IPS-18a (cell line): ENCODE results near the gene RERE.
"Not testable (repeated sequence)": the region's sequence is repeated elsewhere in the genome, so short reads cannot be mapped to it uniquely, and the experiment has no call there.

Source experiments
- H3K27ac ChIP-seq: one replicate; pipeline ENCODE4 v1.5.1; 2013; ENCODE audit warnings: low read length
- H3K27me3 ChIP-seq: one replicate; pipeline ENCODE4 v1.6.1; 2013; ENCODE audit warnings: mild to moderate bottlenecking, low read length; ENCODE audit not compliant: control insufficient read depth, insufficient read depth
- H3K36me3 ChIP-seq: one replicate; pipeline ENCODE4 v1.6.1; 2013; ENCODE audit warnings: low read depth, low read length; ENCODE audit not compliant: control insufficient read depth
- H3K4me1 ChIP-seq: one replicate; pipeline ENCODE4 v1.6.1; 2013; ENCODE audit warnings: low read depth, low read length; ENCODE audit not compliant: control insufficient read depth
- H3K4me3 ChIP-seq: one replicate; pipeline ENCODE4 v1.5.1; 2013; ENCODE audit warnings: low read length
- H3K9ac ChIP-seq: one replicate; pipeline ENCODE4 v1.6.1; 2013; ENCODE audit warnings: mild to moderate bottlenecking, low read length, moderate library complexity
- H3K9me3 ChIP-seq: one replicate; pipeline ENCODE4 v1.6.1; 2013; ENCODE audit warnings: low read depth, low read length; ENCODE audit not compliant: control insufficient read depth

Gene RERE

GRCh38 chr1:8639148-8639547 lies 178.3 kb downstream of the RERE start:
- H3K27me3 ChIP-seq: no peaks in the 10 kb centered on the region
- H3K36me3 ChIP-seq: no peaks in the 10 kb centered on the region
- peaks cover 6% of the 10 kb centered on the region for H3K4me1 ChIP-seq
- no peaks in the 10 kb centered on the region for H3K9me3 ChIP-seq
- no peak overlapping the region for H3K4me3 ChIP-seq
- no peak overlapping the region for H3K9ac ChIP-seq
- H3K27ac ChIP-seq: no peak overlapping the region

DNA sequence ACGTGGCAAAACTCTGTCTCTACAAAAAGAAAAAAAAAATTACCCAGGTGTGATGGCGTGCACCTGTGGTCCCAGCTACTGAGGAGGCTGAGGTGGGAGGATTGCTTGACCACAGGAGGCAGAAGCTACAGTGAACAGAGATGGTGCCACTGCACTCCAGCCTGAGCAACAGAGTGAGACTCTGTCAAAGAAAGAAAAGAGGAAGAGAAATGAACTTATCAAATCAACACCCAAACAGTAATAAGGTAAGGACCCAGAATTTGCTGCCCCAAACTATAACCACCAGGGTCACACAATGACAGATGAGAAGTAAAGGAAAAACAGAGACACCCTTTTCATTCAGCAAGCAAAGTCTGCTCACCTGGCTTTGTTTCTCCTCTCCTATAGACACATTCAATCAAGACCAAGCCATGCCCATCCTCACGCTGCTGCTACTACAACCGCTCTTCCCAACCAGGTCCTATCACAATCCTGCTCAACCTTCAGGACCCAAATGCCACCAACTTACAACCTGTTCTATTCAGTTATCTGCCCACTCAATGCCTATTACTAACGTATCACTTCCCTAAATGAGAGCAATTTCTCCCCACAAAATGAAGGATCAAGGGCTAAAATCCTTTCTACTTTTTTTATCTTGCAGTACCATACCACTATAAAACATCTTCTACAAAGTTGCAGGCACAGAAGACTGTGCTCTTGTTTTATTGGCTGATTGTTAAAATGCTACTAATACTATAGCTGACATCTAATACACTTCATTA lies 183.5 kb downstream of the RERE start:
- no peaks in the 10 kb centered on the region for H3K27me3 ChIP-seq
- H3K9me3 ChIP-seq: no peaks in the 10 kb centered on the region
- H3K4me1 ChIP-seq: peaks cover 21% of the 10 kb centered on the region
- no peaks in the 10 kb centered on the region for H3K36me3 ChIP-seq
- no peak overlapping the region for H3K27ac ChIP-seq
- H3K4me3 ChIP-seq: no peak overlapping the region
- H3K9ac ChIP-seq: no peak overlapping the region

DNA sequence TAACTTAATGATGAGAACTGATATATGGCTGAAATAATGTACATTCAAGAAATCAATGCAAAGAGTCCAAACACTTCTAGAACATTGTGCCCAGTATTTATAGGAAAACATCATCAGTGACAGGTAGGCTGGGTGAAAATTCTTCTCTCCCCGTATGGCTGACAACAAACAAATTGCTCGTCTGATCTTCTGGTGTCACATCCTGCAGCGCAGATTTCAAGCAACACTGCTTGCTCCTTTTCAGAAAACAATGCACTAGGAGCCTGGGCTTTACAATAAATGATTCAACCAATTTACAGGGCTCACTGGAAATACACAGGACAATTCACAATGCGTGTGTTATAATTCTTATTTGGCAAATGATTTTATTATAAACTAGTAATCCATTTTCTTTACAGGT lies 185.3 kb downstream of the RERE start:
- Histone ChIP-seq H3K4me3 (no peak overlapping the region), H3K36me3 (no peaks in the 10 kb centered on the region), H3K9ac (no peak overlapping the region), H3K27ac (no peak overlapping the region), H3K27me3 (no peaks in the 10 kb centered on the region), H3K9me3 (no peaks in the 10 kb centered on the region), H3K4me1 (peaks cover 33% of the 10 kb centered on the region)

GRCh38 chr1:8631163-8631562 lies 186.3 kb downstream of the RERE start:
- no peaks in the 10 kb centered on the region for H3K27me3 ChIP-seq
- no peak overlapping the region for H3K4me3 ChIP-seq
- no peaks in the 10 kb centered on the region for H3K9me3 ChIP-seq
- no peaks in the 10 kb centered on the region for H3K36me3 ChIP-seq
- H3K27ac ChIP-seq: no peak overlapping the region
- no peak overlapping the region for H3K9ac ChIP-seq
- H3K4me1 ChIP-seq: peaks cover 38% of the 10 kb centered on the region

- H3K9ac ChIP-seq: no peak overlapping the region
- peaks cover 38% of the 10 kb centered on the region for H3K4me1 ChIP-seq
- H3K36me3 ChIP-seq: no peaks in the 10 kb centered on the region
- H3K9me3 ChIP-seq: no peaks in the 10 kb centered on the region
- no peak overlapping the region for H3K4me3 ChIP-seq
- H3K27ac ChIP-seq: no peak overlapping the region
- no peaks in the 10 kb centered on the region for H3K27me3 ChIP-seq
Measured at GRCh38 chr1:8629241-8630091, 188.0 kb downstream of the RERE start.

GRCh38 chr1:8628606-8629005 lies 188.8 kb downstream of the RERE start:
- Histone ChIP-seq H3K27me3 (no peaks in the 10 kb centered on the region), H3K9me3 (no peaks in the 10 kb centered on the region), H3K27ac (no peak overlapping the region), H3K36me3 (no peaks in the 10 kb centered on the region), H3K4me1 (peaks cover 38% of the 10 kb centered on the region), H3K9ac (no peak overlapping the region), H3K4me3 (no peak overlapping the region)

DNA sequence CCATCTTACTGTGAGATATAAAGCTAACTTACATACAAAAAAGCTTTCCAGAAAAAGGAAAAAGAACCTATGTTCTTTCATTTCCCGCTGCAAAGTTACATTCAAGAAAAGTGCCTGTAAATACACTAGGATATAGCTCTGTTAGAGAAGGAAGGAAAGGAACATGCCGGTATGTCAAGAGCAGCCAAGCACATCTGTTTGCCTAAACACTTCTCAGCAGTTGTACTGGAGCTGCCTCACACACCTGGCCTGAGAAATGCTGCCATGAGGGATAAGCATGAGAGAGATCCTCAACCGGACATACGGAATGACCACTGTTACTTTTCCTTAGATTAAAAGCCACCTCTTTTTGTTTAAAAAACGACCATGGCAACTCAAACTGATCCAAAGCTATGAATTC lies 189.7 kb downstream of the RERE start:
- Histone ChIP-seq H3K27ac (no peak overlapping the region), H3K4me1 (peaks cover 38% of the 10 kb centered on the region), H3K27me3 (no peaks in the 10 kb centered on the region), H3K36me3 (no peaks in the 10 kb centered on the region), H3K9me3 (no peaks in the 10 kb centered on the region), H3K4me3 (no peak overlapping the region), H3K9ac (no peak overlapping the region)

DNA sequence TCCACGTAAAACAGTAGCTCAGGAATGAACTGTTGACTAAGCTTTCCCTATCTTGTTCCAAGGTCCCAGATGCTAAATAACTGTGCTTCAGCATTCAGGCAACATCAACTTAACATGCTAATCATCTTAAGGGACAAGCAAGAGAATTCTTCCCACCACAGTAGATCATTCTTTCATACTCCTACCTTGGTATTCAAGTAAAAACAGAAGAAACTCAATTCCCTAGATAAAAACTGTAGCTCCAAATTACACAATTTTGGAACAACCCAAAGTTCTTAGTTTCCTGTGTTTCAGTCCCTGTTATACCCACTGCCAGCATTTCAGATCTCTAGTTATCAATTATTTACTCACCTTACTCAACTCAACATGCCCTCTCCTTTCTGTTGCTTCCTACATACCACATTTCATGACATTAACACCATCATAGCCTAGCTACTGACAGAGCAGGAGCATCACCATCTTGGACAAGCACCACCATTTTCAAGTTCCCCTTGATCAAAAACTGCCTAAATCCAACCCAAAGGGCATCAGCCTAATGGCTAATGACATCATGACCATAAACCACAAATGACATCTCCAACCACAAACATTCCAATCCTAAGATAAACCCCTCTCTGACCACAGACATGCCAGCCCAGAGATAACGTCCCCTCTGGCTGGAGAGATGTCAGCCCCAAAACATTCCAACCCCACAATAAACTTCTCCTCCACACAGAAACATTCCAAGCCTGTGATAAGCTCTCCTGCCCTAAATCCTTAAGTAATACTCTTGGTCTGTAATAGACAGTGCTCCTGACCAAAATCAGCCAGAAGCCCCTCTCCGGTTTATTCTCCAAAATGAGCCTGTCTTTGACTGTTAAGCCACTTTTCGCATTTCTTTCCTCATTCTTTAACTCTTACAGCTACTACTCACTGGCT lies 191.2 kb downstream of the RERE start:
- Histone ChIP-seq H3K4me1 (peaks cover 31% of the 10 kb centered on the region), H3K9ac (no peak overlapping the region), H3K27me3 (no peaks in the 10 kb centered on the region), H3K4me3 (no peak overlapping the region), H3K36me3 (no peaks in the 10 kb centered on the region), H3K27ac (no peak overlapping the region), H3K9me3 (no peaks in the 10 kb centered on the region)

- Histone ChIP-seq H3K36me3 (no peaks in the 10 kb centered on the region), H3K4me1 (peaks cover 31% of the 10 kb centered on the region), H3K4me3 (no peak overlapping the region), H3K9me3 (no peaks in the 10 kb centered on the region), H3K9ac (no peak overlapping the region), H3K27ac (no peak overlapping the region), H3K27me3 (no peaks in the 10 kb centered on the region)
Measured at GRCh38 chr1:8625491-8625890, 191.9 kb downstream of the RERE start.

DNA sequence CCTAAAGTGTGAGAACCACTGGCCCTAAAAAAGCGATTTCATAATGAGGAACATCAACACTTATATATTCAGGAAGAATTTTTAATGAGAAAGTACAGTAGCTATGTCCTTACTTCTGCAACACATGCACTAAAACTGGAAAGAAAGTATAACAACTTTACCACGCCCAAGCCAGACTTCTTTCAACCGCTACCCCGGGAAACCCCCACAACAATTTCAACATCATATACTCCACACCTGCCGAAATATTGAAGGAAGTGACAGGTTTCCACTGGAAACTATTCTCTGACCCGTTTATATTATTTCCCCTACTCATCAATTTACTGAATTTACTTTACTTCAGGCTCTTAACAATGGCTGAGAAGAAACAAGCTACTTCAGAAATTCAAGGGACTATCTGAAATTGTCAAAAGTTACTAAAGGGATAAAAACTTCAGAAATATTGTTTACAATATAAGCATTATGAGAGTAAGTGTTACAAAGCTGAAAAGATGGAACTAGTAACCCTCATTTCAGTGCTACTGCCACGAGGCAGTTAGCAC lies 193.7 kb downstream of the RERE start:
- H3K27me3 ChIP-seq, H3K9ac ChIP-seq, H3K36me3 ChIP-seq, H3K9me3 ChIP-seq, H3K27ac ChIP-seq, H3K4me3 ChIP-seq: not testable (repeated sequence)
- H3K4me1 ChIP-seq: peaks cover 16% of the 10 kb centered on the region

- H3K27ac ChIP-seq, H3K4me1 ChIP-seq, H3K9ac ChIP-seq, H3K9me3 ChIP-seq, H3K27me3 ChIP-seq, H3K36me3 ChIP-seq, H3K4me3 ChIP-seq: not testable (repeated sequence)
Measured at GRCh38 chr1:8621785-8622348, 195.6 kb downstream of the RERE start.
